ENCODE data around the gene NRG3.

NRG3 gene

GRCh38 chr10:81866753-81867152 is 8.2 kb upstream of the NRG3 start:
- H3K27ac ChIP-seq (ENCODE audit: low read depth, low read length) = no peak overlapping the region
- H3K9ac ChIP-seq (ENCODE audit: low read depth in 1 of 2, low read length in 2 of 2) = no peak overlapping the region
- no peaks in the 10 kb centered on the region for H3K9me3 ChIP-seq (ENCODE audit: control insufficient read depth in 1 of 2, low read length in 2 of 2)
- no peaks in the 10 kb centered on the region for H3K27me3 ChIP-seq (ENCODE audit: control insufficient read depth in 1 of 2, insufficient read depth in 2 of 2, low read length in 2 of 2)
- H3K36me3 ChIP-seq (ENCODE audit: control insufficient read depth in 1 of 2, insufficient read depth in 2 of 2, low read length in 2 of 2) = no peaks in the 10 kb centered on the region
- H3K4me3 ChIP-seq (ENCODE audit: low read depth in 1 of 2, low read length in 2 of 2) = no peak overlapping the region
- H3K4me1 ChIP-seq (ENCODE audit: control insufficient read depth in 1 of 2, insufficient read depth in 2 of 2, low read length in 2 of 2) = no peaks in the 10 kb centered on the region

GRCh38 chr10:81870472-81870871 is 4.5 kb upstream of the NRG3 start:
- Histone ChIP-seq H3K9me3 (ENCODE audit: control insufficient read depth in 1 of 2, low read length in 2 of 2) (no peaks in the 10 kb centered on the region), H3K36me3 (ENCODE audit: control insufficient read depth in 1 of 2, insufficient read depth in 2 of 2, low read length in 2 of 2) (no peaks in the 10 kb centered on the region), H3K27me3 (ENCODE audit: control insufficient read depth in 1 of 2, insufficient read depth in 2 of 2, low read length in 2 of 2) (peaks cover 7 to 13% of the 10 kb centered on the region in 2 donors), H3K27ac (ENCODE audit: low read depth, low read length) (no peak overlapping the region), H3K4me3 (ENCODE audit: low read depth in 1 of 2, low read length in 2 of 2) (no peak overlapping the region), H3K9ac (ENCODE audit: low read depth in 1 of 2, low read length in 2 of 2) (no peak overlapping the region), H3K4me1 (ENCODE audit: control insufficient read depth in 1 of 2, insufficient read depth in 2 of 2, low read length in 2 of 2) (no peaks in the 10 kb centered on the region)

- peaks cover 18 to 24% of the 10 kb centered on the region in 2 donors for H3K27me3 ChIP-seq (ENCODE audit: control insufficient read depth in 1 of 2, insufficient read depth in 2 of 2, low read length in 2 of 2)
Observed at GRCh38 chr10:81871558-81871957, 3.4 kb upstream of the NRG3 start.

GRCh38 chr10:81872206-81872862 is 2.7 kb upstream of the NRG3 start:
- no peaks in the 10 kb centered on the region for H3K9me3 ChIP-seq (ENCODE audit: control insufficient read depth in 1 of 2, low read length in 2 of 2)
- no peak overlapping the region for H3K27ac ChIP-seq (ENCODE audit: low read depth, low read length)
- no peaks in the 10 kb centered on the region for H3K4me1 ChIP-seq (ENCODE audit: control insufficient read depth in 1 of 2, insufficient read depth in 2 of 2, low read length in 2 of 2)
- no peak overlapping the region for H3K4me3 ChIP-seq (ENCODE audit: low read depth in 1 of 2, low read length in 2 of 2)
- no peaks in the 10 kb centered on the region for H3K36me3 ChIP-seq (ENCODE audit: control insufficient read depth in 1 of 2, insufficient read depth in 2 of 2, low read length in 2 of 2)
- H3K27me3 ChIP-seq (ENCODE audit: control insufficient read depth in 1 of 2, insufficient read depth in 2 of 2, low read length in 2 of 2) = peaks cover 20 to 31% of the 10 kb centered on the region in 2 donors
- no peak overlapping the region for H3K9ac ChIP-seq (ENCODE audit: low read depth in 1 of 2, low read length in 2 of 2)

More at GRCh38 chr10:81871558-81871957, 3.4 kb upstream of the NRG3 start:
- H3K9ac ChIP-seq (ENCODE audit: low read depth in 1 of 2, low read length in 2 of 2) = no peak overlapping the region
- H3K36me3 ChIP-seq (ENCODE audit: control insufficient read depth in 1 of 2, insufficient read depth in 2 of 2, low read length in 2 of 2) = no peaks in the 10 kb centered on the region
- no peak overlapping the region for H3K4me3 ChIP-seq (ENCODE audit: low read depth in 1 of 2, low read length in 2 of 2)
- H3K27ac ChIP-seq (ENCODE audit: low read depth, low read length) = no peak overlapping the region
- no peaks in the 10 kb centered on the region for H3K9me3 ChIP-seq (ENCODE audit: control insufficient read depth in 1 of 2, low read length in 2 of 2)
- H3K4me1 ChIP-seq (ENCODE audit: control insufficient read depth in 1 of 2, insufficient read depth in 2 of 2, low read length in 2 of 2) = no peaks in the 10 kb centered on the region

- Histone ChIP-seq H3K27ac (ENCODE audit: low read depth, low read length) (no peak overlapping the region), H3K4me3 (ENCODE audit: low read depth in 1 of 2, low read length in 2 of 2) (no peak overlapping the region), H3K27me3 (ENCODE audit: control insufficient read depth in 1 of 2, insufficient read depth in 2 of 2, low read length in 2 of 2) (peaks cover 20 to 34% of the 10 kb centered on the region in 2 donors)
Observed at GRCh38 chr10:81873231-81873931, 1.6 kb upstream of the NRG3 start.

GRCh38 chr10:81873932-81874816 is 820 bp upstream of the NRG3 start:
- Histone ChIP-seq H3K9me3 (ENCODE audit: control insufficient read depth in 1 of 2, low read length in 2 of 2) (no peaks in the 10 kb centered on the region), H3K9ac (ENCODE audit: low read depth in 1 of 2, low read length in 2 of 2) (no peak overlapping the region), H3K36me3 (ENCODE audit: control insufficient read depth in 1 of 2, insufficient read depth in 2 of 2, low read length in 2 of 2) (no peaks in the 10 kb centered on the region), H3K4me3 (ENCODE audit: low read depth in 1 of 2, low read length in 2 of 2) (no peak overlapping the region), H3K27ac (ENCODE audit: low read depth, low read length) (no peak overlapping the region), H3K4me1 (ENCODE audit: control insufficient read depth in 1 of 2, insufficient read depth in 2 of 2, low read length in 2 of 2) (no peaks in the 10 kb centered on the region), H3K27me3 (ENCODE audit: control insufficient read depth in 1 of 2, insufficient read depth in 2 of 2, low read length in 2 of 2) (peaks cover 20 to 37% of the 10 kb centered on the region in 2 donors)

More at GRCh38 chr10:81873231-81873931, 1.6 kb upstream of the NRG3 start:
- H3K9ac ChIP-seq (ENCODE audit: low read depth in 1 of 2, low read length in 2 of 2) = no peak overlapping the region
- no peaks in the 10 kb centered on the region for H3K36me3 ChIP-seq (ENCODE audit: control insufficient read depth in 1 of 2, insufficient read depth in 2 of 2, low read length in 2 of 2)
- no peaks in the 10 kb centered on the region for H3K4me1 ChIP-seq (ENCODE audit: control insufficient read depth in 1 of 2, insufficient read depth in 2 of 2, low read length in 2 of 2)
- no peaks in the 10 kb centered on the region for H3K9me3 ChIP-seq (ENCODE audit: control insufficient read depth in 1 of 2, low read length in 2 of 2)

- Histone ChIP-seq H3K9me3 (ENCODE audit: control insufficient read depth in 1 of 2, low read length in 2 of 2) (no peaks in the 10 kb centered on the region), H3K9ac (ENCODE audit: low read depth in 1 of 2, low read length in 2 of 2) (no peak overlapping the region), H3K4me3 (ENCODE audit: low read depth in 1 of 2, low read length in 2 of 2) (peak overlapping the region; percentile 3 to 10), H3K36me3 (ENCODE audit: control insufficient read depth in 1 of 2, insufficient read depth in 2 of 2, low read length in 2 of 2) (no peaks in the 10 kb centered on the region), H3K27me3 (ENCODE audit: control insufficient read depth in 1 of 2, insufficient read depth in 2 of 2, low read length in 2 of 2) (peaks cover 20 to 39% of the 10 kb centered on the region in 2 donors), H3K4me1 (ENCODE audit: control insufficient read depth in 1 of 2, insufficient read depth in 2 of 2, low read length in 2 of 2) (no peaks in the 10 kb centered on the region), H3K27ac (ENCODE audit: low read depth, low read length) (no peak overlapping the region)
Observed at GRCh38 chr10:81875467-81876252, 666 bp downstream of the NRG3 start.

GRCh38 chr10:81876253-81877077 is 1.5 kb downstream of the NRG3 start:
- Histone ChIP-seq H3K4me1 (ENCODE audit: control insufficient read depth in 1 of 2, insufficient read depth in 2 of 2, low read length in 2 of 2) (no peaks in the 10 kb centered on the region), H3K9ac (ENCODE audit: low read depth in 1 of 2, low read length in 2 of 2) (no peak overlapping the region), H3K4me3 (ENCODE audit: low read depth in 1 of 2, low read length in 2 of 2) (no peak overlapping the region), H3K36me3 (ENCODE audit: control insufficient read depth in 1 of 2, insufficient read depth in 2 of 2, low read length in 2 of 2) (no peaks in the 10 kb centered on the region), H3K27ac (ENCODE audit: low read depth, low read length) (no peak overlapping the region), H3K27me3 (ENCODE audit: control insufficient read depth in 1 of 2, insufficient read depth in 2 of 2, low read length in 2 of 2) (peaks cover 20 to 39% of the 10 kb centered on the region in 2 donors), H3K9me3 (ENCODE audit: control insufficient read depth in 1 of 2, low read length in 2 of 2) (no peaks in the 10 kb centered on the region)

- no peak overlapping the region for H3K9ac ChIP-seq (ENCODE audit: low read depth in 1 of 2, low read length in 2 of 2)
- no peaks in the 10 kb centered on the region for H3K36me3 ChIP-seq (ENCODE audit: control insufficient read depth in 1 of 2, insufficient read depth in 2 of 2, low read length in 2 of 2)
- H3K4me3 ChIP-seq (ENCODE audit: low read depth in 1 of 2, low read length in 2 of 2) = no peak overlapping the region
- no peaks in the 10 kb centered on the region for H3K4me1 ChIP-seq (ENCODE audit: control insufficient read depth in 1 of 2, insufficient read depth in 2 of 2, low read length in 2 of 2)
- H3K27ac ChIP-seq (ENCODE audit: low read depth, low read length) = no peak overlapping the region
- peaks cover 20 to 34% of the 10 kb centered on the region in 2 donors for H3K27me3 ChIP-seq (ENCODE audit: control insufficient read depth in 1 of 2, insufficient read depth in 2 of 2, low read length in 2 of 2)
- H3K9me3 ChIP-seq (ENCODE audit: control insufficient read depth in 1 of 2, low read length in 2 of 2) = no peaks in the 10 kb centered on the region
Observed at GRCh38 chr10:81877596-81877995, 2.6 kb downstream of the NRG3 start.

All from duodenal mucosa (tissue), 2 donors.